ENCODE results near the gene EPS8L1. TPM values are rescaled to one million over a fixed set of nuclear protein-coding genes. Genes with fewer than 3 reads are reported as not detected.
A peak's percentile ranks its signal among the peaks of the same experiment; 100 is the strongest.

The EPS8L1 gene
- total and polyA plus RNA-seq, 2 donors (not counting 1 experiment from before 2014, with no cell fraction given): 0.72 to 1.0 TPM

DNA sequence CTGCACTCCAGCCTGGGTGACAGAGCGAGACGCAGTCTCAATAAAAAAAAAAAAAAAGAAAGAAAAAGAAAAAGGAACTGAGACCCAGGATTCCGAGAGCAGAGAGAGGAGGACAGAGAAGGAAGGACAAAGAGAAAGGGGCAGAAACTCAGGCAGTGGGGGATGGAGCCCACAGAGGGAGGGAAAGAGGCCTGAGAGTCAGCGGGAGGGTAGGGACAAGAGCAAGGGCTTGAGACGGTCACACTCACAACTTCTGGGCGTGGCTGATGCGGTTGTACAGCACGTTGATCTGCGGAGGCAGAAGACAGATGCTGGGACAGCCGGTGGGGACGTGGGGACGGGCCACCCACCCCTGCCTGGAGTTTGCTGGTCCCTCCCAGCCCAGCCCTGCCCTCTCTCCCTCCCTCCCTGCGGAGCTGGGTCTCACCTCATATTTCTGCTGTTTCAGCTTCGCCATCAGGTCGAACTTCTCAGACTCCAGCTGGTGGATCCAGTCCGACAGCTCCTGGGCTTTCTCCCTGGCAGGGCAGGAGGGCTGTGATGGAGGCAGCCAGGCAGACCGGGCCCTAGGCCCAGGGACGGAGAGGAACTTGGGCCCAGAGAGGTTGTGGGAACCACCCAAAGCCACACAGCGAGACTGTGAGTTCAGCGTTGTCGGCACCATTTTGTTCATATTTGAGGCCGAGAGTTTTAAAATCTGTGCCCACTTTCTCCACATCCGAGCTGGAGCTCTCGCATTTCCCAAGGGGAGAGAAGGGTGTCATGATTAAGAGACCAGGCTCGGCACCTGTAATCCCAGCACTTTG, 58.2 kb downstream of the EPS8L1 start:
- peak; percentile 24 for ATAC-seq (ENCODE audit: low read depth)
- peaks cover 28% of the 10 kb centered on the region for H3K27me3 Mint-ChIP-seq
- CTCF ChIA-PET: interaction anchor here (0.6 to 1.8 kb wide), 3 partner anchors 7 to 682 kb away, joined by 3 to 8 read pairs (median 3); no protein-coding TSS in a partner anchor

DNA sequence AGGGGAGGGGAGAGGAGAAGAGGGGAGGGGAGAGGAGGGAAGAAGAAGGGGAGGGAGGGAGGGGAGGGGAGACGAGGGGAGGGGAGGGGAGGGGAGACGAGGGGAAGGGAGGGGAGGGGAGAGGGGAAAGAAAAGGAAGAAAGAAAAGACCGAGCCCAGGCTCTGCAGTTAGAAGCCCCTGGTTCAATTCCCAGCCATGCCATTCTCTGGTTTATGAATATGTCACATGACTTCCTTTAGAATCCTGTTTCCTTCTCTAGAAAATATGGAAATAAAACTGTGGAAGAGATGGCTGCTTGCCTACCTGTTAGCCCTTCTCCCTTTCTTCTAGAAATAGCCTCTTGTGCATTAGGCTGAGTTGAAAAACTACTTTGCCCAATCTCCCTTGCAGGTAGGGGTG, 59.1 kb downstream of the EPS8L1 start:
- no peaks in the 10 kb centered on the region for H3K79me2 ChIP-seq (ENCODE audit: control insufficient read depth, insufficient read depth, low read length)
- peaks cover 0 to 4% of the 10 kb centered on the region in 2 donors for H3K4me1 ChIP-seq (ENCODE audit: control insufficient read depth in 2 of 2, insufficient read depth in 2 of 2, low read length in 2 of 2)
- H3K36me3 ChIP-seq (replicated peaks in 1 of 2; ENCODE audit: control extremely low read depth in 1 of 2, control insufficient read depth in 1 of 2, extremely low read depth in 1 of 2, insufficient read depth in 2 of 2, low read length in 1 of 2): no peaks in the 10 kb centered on the region
- H3K4me1 Mint-ChIP-seq: peaks cover 6% of the 10 kb centered on the region
- no peak overlapping the region for H3K4me3 Mint-ChIP-seq
- intact Hi-C loops (cut with micrococcal nuclease): no loop called here
- no peak overlapping the region for H3K4me3 ChIP-seq (ENCODE audit: control extremely low read depth in 1 of 5, extremely low read depth in 1 of 5, insufficient read depth in 1 of 5, low read depth in 2 of 5, low read length in 4 of 5)
- no peak overlapping the region for H3K4me2 ChIP-seq (replicated peaks; ENCODE audit: low read depth, low read length, poor library complexity, severe bottlenecking)
- H3K9me3 Mint-ChIP-seq (ENCODE audit: insufficient read depth): no peaks in the 10 kb centered on the region
- WGBS (ENCODE audit: insufficient coverage): no CpG with 5 or more reads among the region's 3 CpGs
- ATAC-seq (ENCODE audit: low read depth): no peak
- TF ChIP-seq, protein P1, sequence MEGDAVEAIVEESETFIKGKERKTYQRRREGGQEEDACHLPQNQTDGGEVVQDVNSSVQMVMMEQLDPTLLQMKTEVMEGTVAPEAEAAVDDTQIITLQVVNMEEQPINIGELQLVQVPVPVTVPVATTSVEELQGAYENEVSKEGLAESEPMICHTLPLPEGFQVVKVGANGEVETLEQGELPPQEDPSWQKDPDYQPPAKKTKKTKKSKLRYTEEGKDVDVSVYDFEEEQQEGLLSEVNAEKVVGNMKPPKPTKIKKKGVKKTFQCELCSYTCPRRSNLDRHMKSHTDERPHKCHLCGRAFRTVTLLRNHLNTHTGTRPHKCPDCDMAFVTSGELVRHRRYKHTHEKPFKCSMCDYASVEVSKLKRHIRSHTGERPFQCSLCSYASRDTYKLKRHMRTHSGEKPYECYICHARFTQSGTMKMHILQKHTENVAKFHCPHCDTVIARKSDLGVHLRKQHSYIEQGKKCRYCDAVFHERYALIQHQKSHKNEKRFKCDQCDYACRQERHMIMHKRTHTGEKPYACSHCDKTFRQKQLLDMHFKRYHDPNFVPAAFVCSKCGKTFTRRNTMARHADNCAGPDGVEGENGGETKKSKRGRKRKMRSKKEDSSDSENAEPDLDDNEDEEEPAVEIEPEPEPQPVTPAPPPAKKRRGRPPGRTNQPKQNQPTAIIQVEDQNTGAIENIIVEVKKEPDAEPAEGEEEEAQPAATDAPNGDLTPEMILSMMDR (IDR thresholded peaks at IDR 0.05): no peak
- no peak for TF ChIP-seq EZH2 (IDR thresholded peaks at IDR 0.05; ENCODE audit: borderline replicate concordance, insufficient read depth, low read depth, low read length, poor library complexity, severe bottlenecking)
- no peak overlapping the region for H3K27ac ChIP-seq (ENCODE audit: low read length in 2 of 2)
- peaks cover 27% of the 10 kb centered on the region for H3K27me3 Mint-ChIP-seq
- no peaks in the 10 kb centered on the region for H3K9me3 ChIP-seq (ENCODE audit: control extremely low read depth in 1 of 3, control insufficient read depth in 2 of 3, insufficient read depth in 1 of 3, low read length in 2 of 3)
- no peaks in the 10 kb centered on the region for H4K20me1 ChIP-seq (ENCODE audit: control insufficient read depth, insufficient read depth, low read length, poor library complexity, severe bottlenecking)
- ChIA-PET POLR2A (no interaction called here), CTCF (no interaction called here)
- no peak overlapping the region for H3K27ac Mint-ChIP-seq
- H3K9ac ChIP-seq (ENCODE audit: low read length): no peak overlapping the region
- no peak overlapping the region for H2AFZ ChIP-seq (ENCODE audit: insufficient read depth, low read depth, low read length, poor library complexity, severe bottlenecking)
- H3K27me3 ChIP-seq (replicated peaks in 1 of 4; ENCODE audit: control extremely low read depth in 1 of 4, control insufficient read depth in 3 of 4, insufficient read depth in 4 of 4, low read length in 3 of 4): peaks cover 0 to 58% (median 10%) of the 10 kb centered on the region in 4 experiments
- no peak for DNase-seq

More for the DNA sequence above, 58.2 kb downstream of the EPS8L1 start:
- Histone ChIP-seq H3K9ac (ENCODE audit: low read length) (no peak overlapping the region), H4K20me1 (ENCODE audit: control insufficient read depth, insufficient read depth, low read length, poor library complexity, severe bottlenecking) (no peaks in the 10 kb centered on the region), H3K4me2 (replicated peaks; ENCODE audit: low read depth, low read length, poor library complexity, severe bottlenecking) (peak overlapping the region; percentile 37), H3K79me2 (ENCODE audit: control insufficient read depth, insufficient read depth, low read length) (no peaks in the 10 kb centered on the region), H3K9me3 (ENCODE audit: control extremely low read depth in 1 of 3, control insufficient read depth in 2 of 3, insufficient read depth in 1 of 3, low read length in 2 of 3) (no peaks in the 10 kb centered on the region), H3K4me3 (ENCODE audit: control extremely low read depth in 1 of 5, extremely low read depth in 1 of 5, insufficient read depth in 1 of 5, low read depth in 2 of 5, low read length in 4 of 5) (no peak overlapping the region), H3K27ac (ENCODE audit: low read length in 2 of 2) (no peak overlapping the region), H3K4me1 (ENCODE audit: control insufficient read depth in 2 of 2, insufficient read depth in 2 of 2, low read length in 2 of 2) (peaks cover 0 to 4% of the 10 kb centered on the region in 2 donors), H3K27me3 (replicated peaks in 1 of 4; ENCODE audit: control extremely low read depth in 1 of 4, control insufficient read depth in 3 of 4, insufficient read depth in 4 of 4, low read length in 3 of 4) (peaks cover 0 to 56% (median 13%) of the 10 kb centered on the region in 4 experiments), H3K36me3 (replicated peaks in 1 of 2; ENCODE audit: control extremely low read depth in 1 of 2, control insufficient read depth in 1 of 2, extremely low read depth in 1 of 2, insufficient read depth in 2 of 2, low read length in 1 of 2) (no peaks in the 10 kb centered on the region), H2AFZ (ENCODE audit: insufficient read depth, low read depth, low read length, poor library complexity, severe bottlenecking) (no peak overlapping the region)
- H3K4me3 Mint-ChIP-seq: peak overlapping the region; percentile 45
- intact Hi-C loops (cut with micrococcal nuclease): no loop called here
- POLR2A ChIA-PET: interaction anchor here (0.6 kb wide), 1 partner anchor 275 kb away, joined by 5 read pairs; no protein-coding TSS in a partner anchor
- H3K4me1 Mint-ChIP-seq: peaks cover 6% of the 10 kb centered on the region
- 70% methylated on average over 19 of the region's 25 CpGs for WGBS (ENCODE audit: insufficient coverage)
- no peaks in the 10 kb centered on the region for H3K9me3 Mint-ChIP-seq (ENCODE audit: insufficient read depth)
- no peak for TF ChIP-seq EZH2 (IDR thresholded peaks at IDR 0.05; ENCODE audit: borderline replicate concordance, insufficient read depth, low read depth, low read length, poor library complexity, severe bottlenecking)
- TF ChIP-seq, protein P1 (IDR thresholded peaks at IDR 0.05): no peak
- DNase-seq: peak; percentile 41
- H3K27ac Mint-ChIP-seq: no peak overlapping the region

Measured in B cell (primary cell).